Measurements from ENCODE around the gene ZNF644.
"Not testable (repeated sequence)": the region's sequence is repeated elsewhere in the genome, so short reads cannot be mapped to it uniquely, and the experiment has no call there.

Gene ZNF644

DNA sequence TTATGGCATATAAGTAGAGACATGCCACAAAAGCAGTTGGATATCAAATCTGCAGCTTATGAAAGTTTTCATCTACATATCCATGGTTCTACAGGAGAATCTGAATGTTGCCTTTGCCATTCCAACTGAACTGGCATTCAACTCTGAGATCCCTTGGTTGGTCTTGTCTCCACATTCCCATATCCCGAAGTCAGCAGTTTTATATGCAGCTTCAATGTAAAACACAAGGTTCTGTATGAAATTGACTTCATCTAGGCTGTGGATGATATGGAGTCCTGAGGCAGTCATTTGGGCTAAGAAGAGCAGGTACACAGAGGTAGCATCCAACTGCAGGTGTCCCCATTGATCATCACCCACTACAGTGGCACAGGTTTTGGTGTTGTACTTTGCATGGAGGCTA, 129.0 kb downstream of the ZNF644 start:
- not testable (repeated sequence) for H4K5ac ChIP-seq (ENCODE audit: low read length); H3K36me3 ChIP-seq (ENCODE audit: control insufficient read depth, insufficient read depth, low read length); H3K4me1 ChIP-seq (ENCODE audit: control insufficient read depth, low read depth, low read length); H2AK5ac ChIP-seq (ENCODE audit: low read length); H2BK5ac ChIP-seq (ENCODE audit: low read length); H3K27me3 ChIP-seq (ENCODE audit: insufficient read depth, low read length, poor library complexity); H3K18ac ChIP-seq (ENCODE audit: low read length); DNase-seq; H3K79me2 ChIP-seq (ENCODE audit: control insufficient read depth, insufficient read depth, low read length); H3K4ac ChIP-seq (ENCODE audit: low read depth, low read length); H3K23ac ChIP-seq (ENCODE audit: low read length); H3K4me3 ChIP-seq (ENCODE audit: low read length); H3K79me1 ChIP-seq (ENCODE audit: low read length); H3K4me2 ChIP-seq (ENCODE audit: low read length); H2BK15ac ChIP-seq (replicated peaks; ENCODE audit: low read depth); H2BK120ac ChIP-seq (ENCODE audit: low read depth, low read length); H3K9ac ChIP-seq (ENCODE audit: low read length); H3K27ac ChIP-seq (ENCODE audit: low read depth, low read length); H4K8ac ChIP-seq (ENCODE audit: low read depth, low read length); H3K56ac ChIP-seq (ENCODE audit: low read length)
- no CpG with 5 or more reads among the region's 1 CpG for WGBS (ENCODE audit: extremely low coverage, insufficient coverage, low lambda C conversion rate)

- not testable (repeated sequence) for H3K36me3 ChIP-seq (ENCODE audit: control insufficient read depth, insufficient read depth, low read length); H3K4ac ChIP-seq (ENCODE audit: low read depth, low read length); H4K8ac ChIP-seq (ENCODE audit: low read depth, low read length); H2BK5ac ChIP-seq (ENCODE audit: low read length); H3K79me2 ChIP-seq (ENCODE audit: control insufficient read depth, insufficient read depth, low read length); H3K56ac ChIP-seq (ENCODE audit: low read length); H2BK15ac ChIP-seq (replicated peaks; ENCODE audit: low read depth); H3K27me3 ChIP-seq (ENCODE audit: insufficient read depth, low read length, poor library complexity); H3K79me1 ChIP-seq (ENCODE audit: low read length); H2BK120ac ChIP-seq (ENCODE audit: low read depth, low read length); H3K27ac ChIP-seq (ENCODE audit: low read depth, low read length); H3K18ac ChIP-seq (ENCODE audit: low read length); H3K4me1 ChIP-seq (ENCODE audit: control insufficient read depth, low read depth, low read length); H3K23ac ChIP-seq (ENCODE audit: low read length); H3K4me2 ChIP-seq (ENCODE audit: low read length); H3K4me3 ChIP-seq (ENCODE audit: low read length); DNase-seq; H3K9ac ChIP-seq (ENCODE audit: low read length); H2AK5ac ChIP-seq (ENCODE audit: low read length); H4K5ac ChIP-seq (ENCODE audit: low read length)
- WGBS (ENCODE audit: extremely low coverage, insufficient coverage, low lambda C conversion rate) = no CpG with 5 or more reads among the region's 20 CpGs
Measured at GRCh38 chr1:90892196-90892595, 129.6 kb downstream of the ZNF644 start.

- H3K27me3 ChIP-seq (ENCODE audit: insufficient read depth, low read length, poor library complexity); H2BK15ac ChIP-seq (replicated peaks; ENCODE audit: low read depth); DNase-seq; H3K4ac ChIP-seq (ENCODE audit: low read depth, low read length); H3K23ac ChIP-seq (ENCODE audit: low read length); H2BK120ac ChIP-seq (ENCODE audit: low read depth, low read length); H3K18ac ChIP-seq (ENCODE audit: low read length); H2AK5ac ChIP-seq (ENCODE audit: low read length); H3K4me2 ChIP-seq (ENCODE audit: low read length); H3K27ac ChIP-seq (ENCODE audit: low read depth, low read length); H2BK5ac ChIP-seq (ENCODE audit: low read length); H3K79me2 ChIP-seq (ENCODE audit: control insufficient read depth, insufficient read depth, low read length); H3K4me1 ChIP-seq (ENCODE audit: control insufficient read depth, low read depth, low read length); H3K56ac ChIP-seq (ENCODE audit: low read length); H3K79me1 ChIP-seq (ENCODE audit: low read length); H4K8ac ChIP-seq (ENCODE audit: low read depth, low read length); H3K36me3 ChIP-seq (ENCODE audit: control insufficient read depth, insufficient read depth, low read length); H3K9ac ChIP-seq (ENCODE audit: low read length); H4K5ac ChIP-seq (ENCODE audit: low read length); H3K4me3 ChIP-seq (ENCODE audit: low read length): not testable (repeated sequence)
- no CpG with 5 or more reads among the region's 28 CpGs for WGBS (ENCODE audit: extremely low coverage, insufficient coverage, low lambda C conversion rate)
Measured at GRCh38 chr1:90891756-90892155, 130.1 kb downstream of the ZNF644 start.

DNA sequence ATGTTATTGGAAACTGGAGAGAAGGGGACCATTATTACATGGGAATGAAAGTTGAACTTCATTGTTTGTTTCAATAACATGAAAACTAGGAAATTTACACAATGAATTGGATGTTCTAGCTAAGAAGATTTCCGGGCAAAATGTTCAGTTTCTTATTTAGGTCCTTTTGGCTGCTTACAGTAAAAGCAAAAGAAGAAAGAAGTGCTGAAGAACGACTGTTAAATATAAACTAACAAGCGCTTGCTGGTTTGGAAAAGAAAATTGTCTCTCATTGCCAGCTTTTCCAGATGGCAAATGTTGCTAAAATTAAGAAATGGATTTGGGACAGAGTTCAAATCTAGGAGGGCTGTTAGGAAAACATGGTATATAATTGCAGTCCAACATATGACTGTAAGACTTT, 139.6 kb downstream of the ZNF644 start:
- Histone ChIP-seq H3K4me2 (ENCODE audit: low read length) (no peak overlapping the region), H3K79me1 (ENCODE audit: low read length) (no peaks in the 10 kb centered on the region), H2BK120ac (ENCODE audit: low read depth, low read length) (no peak overlapping the region), H2BK15ac (replicated peaks; ENCODE audit: low read depth) (no peak overlapping the region), H3K36me3 (ENCODE audit: control insufficient read depth, insufficient read depth, low read length) (no peaks in the 10 kb centered on the region), H4K8ac (ENCODE audit: low read depth, low read length) (no peak overlapping the region), H3K56ac (ENCODE audit: low read length) (no peak overlapping the region), H3K23ac (ENCODE audit: low read length) (no peak overlapping the region), H3K4ac (ENCODE audit: low read depth, low read length) (no peak overlapping the region), H3K4me1 (ENCODE audit: control insufficient read depth, low read depth, low read length) (no peaks in the 10 kb centered on the region), H4K5ac (ENCODE audit: low read length) (no peak overlapping the region), H3K27me3 (ENCODE audit: insufficient read depth, low read length, poor library complexity) (no peaks in the 10 kb centered on the region), H3K9ac (ENCODE audit: low read length) (no peak overlapping the region), H3K27ac (ENCODE audit: low read depth, low read length) (no peak overlapping the region), H2AK5ac (ENCODE audit: low read length) (no peak overlapping the region), H3K79me2 (ENCODE audit: control insufficient read depth, insufficient read depth, low read length) (no peaks in the 10 kb centered on the region), H2BK5ac (ENCODE audit: low read length) (no peak overlapping the region), H3K4me3 (ENCODE audit: low read length) (no peak overlapping the region), H3K18ac (ENCODE audit: low read length) (no peak overlapping the region)
- no CpG with 5 or more reads among the region's 3 CpGs for WGBS (ENCODE audit: extremely low coverage, insufficient coverage, low lambda C conversion rate)
- no peak for DNase-seq

- Histone ChIP-seq H2BK120ac (ENCODE audit: low read depth, low read length) (no peak overlapping the region), H2AK5ac (ENCODE audit: low read length) (no peak overlapping the region), H4K5ac (ENCODE audit: low read length) (no peak overlapping the region), H3K4me2 (ENCODE audit: low read length) (no peak overlapping the region), H3K79me2 (ENCODE audit: control insufficient read depth, insufficient read depth, low read length) (no peaks in the 10 kb centered on the region), H3K9ac (ENCODE audit: low read length) (no peak overlapping the region), H3K56ac (ENCODE audit: low read length) (no peak overlapping the region), H3K79me1 (ENCODE audit: low read length) (no peaks in the 10 kb centered on the region), H3K27ac (ENCODE audit: low read depth, low read length) (no peak overlapping the region), H3K4me1 (ENCODE audit: control insufficient read depth, low read depth, low read length) (no peaks in the 10 kb centered on the region), H3K23ac (ENCODE audit: low read length) (no peak overlapping the region), H3K4me3 (ENCODE audit: low read length) (no peak overlapping the region), H3K18ac (ENCODE audit: low read length) (no peak overlapping the region), H3K27me3 (ENCODE audit: insufficient read depth, low read length, poor library complexity) (no peaks in the 10 kb centered on the region), H2BK15ac (replicated peaks; ENCODE audit: low read depth) (no peak overlapping the region), H3K36me3 (ENCODE audit: control insufficient read depth, insufficient read depth, low read length) (no peaks in the 10 kb centered on the region), H3K4ac (ENCODE audit: low read depth, low read length) (no peak overlapping the region), H4K8ac (ENCODE audit: low read depth, low read length) (no peak overlapping the region), H2BK5ac (ENCODE audit: low read length) (no peak overlapping the region)
- no peak for DNase-seq
Measured at GRCh38 chr1:90881034-90881433, 140.8 kb downstream of the ZNF644 start.

DNA sequence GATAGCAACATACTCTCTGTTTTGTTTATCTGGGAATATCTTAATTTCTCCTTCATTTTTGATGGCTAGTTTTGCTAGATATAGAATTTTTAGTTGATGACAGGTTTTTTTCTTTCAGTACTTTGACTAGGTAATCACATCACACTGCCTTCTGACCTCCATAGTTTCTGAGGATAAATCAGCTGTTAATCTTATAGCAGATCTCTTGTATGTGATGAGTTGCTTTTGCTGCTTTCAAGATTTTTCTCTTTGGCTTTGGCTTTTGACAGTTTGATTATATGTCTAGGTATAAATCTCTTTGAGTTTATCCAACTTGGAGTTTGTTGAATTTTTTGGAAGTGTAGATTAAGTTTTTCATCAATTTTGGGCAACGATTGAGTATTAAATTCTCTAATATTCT, 142.6 kb downstream of the ZNF644 start:
- Histone ChIP-seq H2AK5ac (ENCODE audit: low read length) (no peak overlapping the region), H3K4me2 (ENCODE audit: low read length) (no peak overlapping the region), H3K56ac (ENCODE audit: low read length) (no peak overlapping the region), H3K4me3 (ENCODE audit: low read length) (no peak overlapping the region), H3K4ac (ENCODE audit: low read depth, low read length) (no peak overlapping the region), H2BK15ac (replicated peaks; ENCODE audit: low read depth) (no peak overlapping the region), H4K5ac (ENCODE audit: low read length) (no peak overlapping the region), H2BK5ac (ENCODE audit: low read length) (no peak overlapping the region), H3K18ac (ENCODE audit: low read length) (no peak overlapping the region), H4K8ac (ENCODE audit: low read depth, low read length) (no peak overlapping the region), H3K79me1 (ENCODE audit: low read length) (no peaks in the 10 kb centered on the region), H3K27me3 (ENCODE audit: insufficient read depth, low read length, poor library complexity) (no peaks in the 10 kb centered on the region), H3K79me2 (ENCODE audit: control insufficient read depth, insufficient read depth, low read length) (no peaks in the 10 kb centered on the region), H3K27ac (ENCODE audit: low read depth, low read length) (no peak overlapping the region), H2BK120ac (ENCODE audit: low read depth, low read length) (no peak overlapping the region), H3K4me1 (ENCODE audit: control insufficient read depth, low read depth, low read length) (no peaks in the 10 kb centered on the region), H3K23ac (ENCODE audit: low read length) (no peak overlapping the region), H3K9ac (ENCODE audit: low read length) (no peak overlapping the region), H3K36me3 (ENCODE audit: control insufficient read depth, insufficient read depth, low read length) (no peaks in the 10 kb centered on the region)
- no CpG with 5 or more reads among the region's 1 CpG for WGBS (ENCODE audit: extremely low coverage, insufficient coverage, low lambda C conversion rate)
- peak; percentile 51 for DNase-seq

Measured in mesendoderm (in vitro differentiated cells).